ENCODE measurements around the gene IGF2BP2. TPM values are rescaled to one million over a fixed set of nuclear protein-coding genes. Genes with fewer than 3 reads are reported as not detected.

Gene IGF2BP2
- total RNA-seq, 1 donor from 2014 or later = 9.8 TPM

DNA sequence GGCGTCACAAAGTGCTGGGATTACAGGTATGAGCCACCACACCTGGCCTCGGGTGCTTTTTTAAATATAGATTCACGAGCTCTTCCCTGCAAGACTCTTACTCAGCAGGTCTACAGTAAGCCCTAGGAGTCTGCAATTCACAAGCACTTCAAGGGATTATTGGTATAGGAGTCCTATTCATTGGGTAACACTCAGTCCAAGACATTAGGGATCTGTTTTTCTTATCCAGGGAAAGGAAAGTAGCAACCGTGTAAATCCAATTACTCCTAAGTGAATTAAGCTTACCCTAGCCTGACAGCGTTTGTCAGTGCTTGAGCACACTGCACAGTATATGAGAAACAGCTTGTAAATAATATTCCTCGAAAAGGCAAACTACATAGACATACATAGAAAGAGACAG, 128.8 kb downstream of the IGF2BP2 start:
- TF ChIP-seq POLR2A (IDR thresholded peaks at IDR 0.05) (no peak), POLR2AphosphoS5 (IDR thresholded peaks at IDR 0.05; ENCODE audit: insufficient read depth in 1 of 2, low read depth in 1 of 2) (no peak)
- TF ChIP-seq, protein P1, sequence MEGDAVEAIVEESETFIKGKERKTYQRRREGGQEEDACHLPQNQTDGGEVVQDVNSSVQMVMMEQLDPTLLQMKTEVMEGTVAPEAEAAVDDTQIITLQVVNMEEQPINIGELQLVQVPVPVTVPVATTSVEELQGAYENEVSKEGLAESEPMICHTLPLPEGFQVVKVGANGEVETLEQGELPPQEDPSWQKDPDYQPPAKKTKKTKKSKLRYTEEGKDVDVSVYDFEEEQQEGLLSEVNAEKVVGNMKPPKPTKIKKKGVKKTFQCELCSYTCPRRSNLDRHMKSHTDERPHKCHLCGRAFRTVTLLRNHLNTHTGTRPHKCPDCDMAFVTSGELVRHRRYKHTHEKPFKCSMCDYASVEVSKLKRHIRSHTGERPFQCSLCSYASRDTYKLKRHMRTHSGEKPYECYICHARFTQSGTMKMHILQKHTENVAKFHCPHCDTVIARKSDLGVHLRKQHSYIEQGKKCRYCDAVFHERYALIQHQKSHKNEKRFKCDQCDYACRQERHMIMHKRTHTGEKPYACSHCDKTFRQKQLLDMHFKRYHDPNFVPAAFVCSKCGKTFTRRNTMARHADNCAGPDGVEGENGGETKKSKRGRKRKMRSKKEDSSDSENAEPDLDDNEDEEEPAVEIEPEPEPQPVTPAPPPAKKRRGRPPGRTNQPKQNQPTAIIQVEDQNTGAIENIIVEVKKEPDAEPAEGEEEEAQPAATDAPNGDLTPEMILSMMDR (IDR thresholded peaks at IDR 0.05) = no peak
- Histone ChIP-seq H3K9me3 (no peaks in the 10 kb centered on the region), H3K27ac (no peak overlapping the region), H3K36me3 (no peaks in the 10 kb centered on the region), H3K4me3 (no peak overlapping the region), H3K27me3 (no peaks in the 10 kb centered on the region), H3K4me1 (no peaks in the 10 kb centered on the region)
- DNase-seq (ENCODE audit: extremely low spot score in 2 of 2) = no peak
- intact Hi-C loops (cut with DNase I) = no loop called here

DNA sequence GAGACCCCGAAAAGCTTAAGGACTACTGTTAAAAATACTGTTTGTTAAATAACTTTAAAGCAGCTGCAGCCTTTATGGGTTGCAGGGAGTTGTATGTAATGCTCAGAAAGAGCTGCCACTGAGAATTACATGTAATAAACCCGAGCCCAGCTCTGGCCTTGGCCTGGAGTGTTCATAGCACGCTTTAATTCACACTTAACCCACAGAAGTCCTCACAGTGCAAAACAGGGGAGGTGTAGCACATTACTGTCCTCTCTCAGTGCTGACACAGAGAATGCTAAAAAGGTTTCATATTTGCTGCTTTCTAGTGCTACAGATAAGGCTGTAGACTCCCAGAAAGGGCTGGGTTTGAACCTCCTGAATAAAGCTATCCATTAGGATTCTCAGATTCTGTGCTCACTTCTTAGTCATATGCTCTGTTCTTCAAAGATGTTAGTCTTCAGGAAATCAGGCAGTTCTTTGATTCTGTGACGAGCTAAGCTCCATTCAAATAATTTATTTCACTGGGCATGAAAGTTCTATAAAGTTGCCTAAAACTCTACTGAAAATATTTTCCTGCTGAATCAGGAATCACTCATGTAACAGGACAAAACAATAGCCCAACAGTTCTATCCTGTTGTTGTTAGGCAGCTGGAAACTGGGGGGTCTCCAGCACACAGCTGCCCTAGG, 130.7 kb downstream of the IGF2BP2 start:
- Histone ChIP-seq H3K9me3 (no peaks in the 10 kb centered on the region), H3K36me3 (no peaks in the 10 kb centered on the region), H3K27ac (no peak overlapping the region), H3K27me3 (no peaks in the 10 kb centered on the region), H3K4me1 (no peaks in the 10 kb centered on the region), H3K4me3 (no peak overlapping the region)
- DNase-seq (ENCODE audit: extremely low spot score in 2 of 2) = no peak
- TF ChIP-seq, protein P1 (IDR thresholded peaks at IDR 0.05) = no peak
- TF ChIP-seq POLR2AphosphoS5 (IDR thresholded peaks at IDR 0.05; ENCODE audit: insufficient read depth in 1 of 2, low read depth in 1 of 2) = no peak
- TF ChIP-seq POLR2A (IDR thresholded peaks at IDR 0.05) = no peak
- intact Hi-C loops (cut with DNase I) = no loop called here

DNA sequence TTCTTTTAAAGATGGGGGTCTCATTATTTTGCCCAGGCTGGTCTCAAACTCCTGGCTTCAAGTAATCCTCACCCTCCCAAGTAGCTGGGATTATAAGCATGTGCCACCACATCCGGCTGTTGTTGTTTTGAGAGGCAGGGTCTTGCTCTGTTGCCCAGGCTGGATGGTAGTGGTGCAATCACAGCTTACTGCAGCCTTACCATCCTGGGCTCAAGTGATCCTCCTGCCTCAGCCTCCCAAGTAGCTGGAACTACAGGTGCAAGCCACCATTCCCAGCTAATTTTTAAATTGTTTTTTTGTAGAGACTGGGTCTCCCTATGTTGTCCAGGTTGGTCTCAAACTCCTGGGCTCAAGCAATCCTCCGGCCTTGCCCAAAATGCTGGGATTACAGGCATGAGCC, 133.2 kb downstream of the IGF2BP2 start:
- intact Hi-C loops (cut with DNase I) = no loop called here
- Histone ChIP-seq H3K36me3 (no peaks in the 10 kb centered on the region), H3K27ac (no peak overlapping the region), H3K27me3 (no peaks in the 10 kb centered on the region), H3K4me1 (no peaks in the 10 kb centered on the region), H3K4me3 (no peak overlapping the region), H3K9me3 (no peaks in the 10 kb centered on the region)
- TF ChIP-seq, protein P1 (IDR thresholded peaks at IDR 0.05) = no peak
- DNase-seq (ENCODE audit: extremely low spot score in 2 of 2) = no peak

DNA sequence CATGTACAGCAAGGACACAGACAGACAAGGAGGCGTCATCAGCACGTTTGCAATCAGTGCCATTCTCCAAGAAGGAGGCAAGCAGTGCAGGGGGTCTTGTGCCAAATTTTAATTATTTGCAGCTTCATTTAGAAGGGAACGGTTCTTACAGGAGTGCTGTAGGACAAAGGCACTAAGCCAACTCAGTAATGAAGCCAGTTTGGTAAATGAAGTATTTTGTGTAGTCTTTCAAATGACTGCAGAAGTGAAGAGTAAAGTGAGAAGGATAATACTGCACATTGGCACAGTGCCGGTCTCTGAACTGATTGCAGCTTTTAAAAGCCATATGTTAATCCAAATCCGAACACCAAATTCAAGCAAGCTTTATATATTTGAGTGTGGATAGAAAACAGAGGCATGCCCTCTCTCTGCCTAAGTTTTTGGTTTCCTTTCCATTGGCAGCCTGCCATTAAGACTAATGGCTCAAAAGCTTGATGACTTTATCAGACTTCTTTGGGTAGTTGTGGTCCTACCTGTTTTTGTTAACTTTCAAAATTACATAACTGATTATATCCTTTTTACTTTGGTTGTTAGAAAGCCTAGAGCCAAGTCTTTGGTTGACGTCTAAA, 137.5 kb downstream of the IGF2BP2 start:
- intact Hi-C loops (cut with DNase I) = no loop called here
- no peaks in the 10 kb centered on the region for H3K4me1 ChIP-seq
- H3K27ac ChIP-seq = no peak overlapping the region
- H3K9me3 ChIP-seq = no peaks in the 10 kb centered on the region
- DNase-seq (ENCODE audit: extremely low spot score in 2 of 2) = no peak
- no peaks in the 10 kb centered on the region for H3K27me3 ChIP-seq
- TF ChIP-seq POLR2AphosphoS5 (IDR thresholded peaks at IDR 0.05; ENCODE audit: insufficient read depth in 1 of 2, low read depth in 1 of 2) (no peak), POLR2A (IDR thresholded peaks at IDR 0.05) (no peak)
- TF ChIP-seq, protein P1 (IDR thresholded peaks at IDR 0.05) = no peak
- H3K36me3 ChIP-seq = no peaks in the 10 kb centered on the region
- H3K4me3 ChIP-seq = no peak overlapping the region
